Measurements from ENCODE around the gene PLEKHG3.
A peak's percentile ranks its signal among the peaks of the same experiment; 100 is the strongest.
"Not testable (repeated sequence)": the region's sequence is repeated elsewhere in the genome, so short reads cannot be mapped to it uniquely, and the experiment has no call there.

Gene PLEKHG3

GRCh38 chr14:64688811-64689281, 15.4 kb upstream of the PLEKHG3 start:
- no peak for DNase-seq

GRCh38 chr14:64689289-64689688, 14.9 kb upstream of the PLEKHG3 start:
- no peak for DNase-seq

GRCh38 chr14:64690607-64691006, 13.6 kb upstream of the PLEKHG3 start:
- DNase-seq: not testable (repeated sequence)

- peak; percentile 83 to 86 for DNase-seq
These were observed 12.8 kb upstream of the PLEKHG3 start for GRCh38 chr14:64691376-64691775.

- DNase-seq: peak in 1 of 2 donors; percentile 62
These were observed 11.8 kb upstream of the PLEKHG3 start for GRCh38 chr14:64692189-64692985.

DNA sequence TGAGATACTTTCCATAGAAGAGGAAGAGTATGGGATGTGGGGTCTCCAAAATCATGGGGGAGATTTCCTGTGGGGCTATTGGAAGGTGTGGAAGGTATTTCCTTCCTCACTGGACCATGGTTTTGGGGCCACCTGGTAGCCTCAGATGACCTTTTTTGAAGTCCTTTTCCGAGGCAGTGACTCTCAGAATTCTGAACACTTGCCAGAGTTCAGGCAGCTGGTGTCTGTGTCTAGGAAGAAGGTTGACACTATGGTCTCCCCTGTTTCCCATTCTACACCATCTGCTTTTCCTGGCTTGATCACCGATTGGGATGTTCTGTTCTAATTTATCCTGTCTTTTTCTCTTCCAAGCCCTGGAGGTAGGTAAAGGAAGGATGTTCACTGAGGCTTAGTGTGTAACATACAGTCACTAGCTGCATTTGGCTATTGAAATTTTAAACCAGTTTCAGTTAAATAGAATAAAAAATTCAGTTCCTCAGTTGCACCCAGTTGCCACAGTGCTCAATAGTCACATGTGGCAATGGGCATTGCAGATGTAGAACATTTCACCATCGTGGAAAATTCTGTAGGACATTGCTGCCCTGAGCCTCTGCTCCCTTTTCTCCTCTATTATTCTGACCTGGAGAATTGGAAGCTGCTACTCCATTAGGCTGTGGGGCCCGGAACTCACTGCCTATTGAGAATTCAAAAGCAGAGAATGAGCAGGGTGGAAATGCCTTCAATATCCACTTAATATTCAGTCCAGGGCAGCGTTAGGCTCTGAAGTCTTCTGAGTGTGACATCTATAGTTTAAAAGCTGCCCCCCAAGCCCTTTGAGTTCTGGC, 11.0 kb upstream of the PLEKHG3 start:
- DNase-seq: peak; percentile 83 to 86

- DNase-seq: no peak
These were observed 10.4 kb upstream of the PLEKHG3 start for GRCh38 chr14:64693810-64694165.

- no peak for DNase-seq
These were observed 9.2 kb upstream of the PLEKHG3 start for GRCh38 chr14:64695071-64695470.

DNA sequence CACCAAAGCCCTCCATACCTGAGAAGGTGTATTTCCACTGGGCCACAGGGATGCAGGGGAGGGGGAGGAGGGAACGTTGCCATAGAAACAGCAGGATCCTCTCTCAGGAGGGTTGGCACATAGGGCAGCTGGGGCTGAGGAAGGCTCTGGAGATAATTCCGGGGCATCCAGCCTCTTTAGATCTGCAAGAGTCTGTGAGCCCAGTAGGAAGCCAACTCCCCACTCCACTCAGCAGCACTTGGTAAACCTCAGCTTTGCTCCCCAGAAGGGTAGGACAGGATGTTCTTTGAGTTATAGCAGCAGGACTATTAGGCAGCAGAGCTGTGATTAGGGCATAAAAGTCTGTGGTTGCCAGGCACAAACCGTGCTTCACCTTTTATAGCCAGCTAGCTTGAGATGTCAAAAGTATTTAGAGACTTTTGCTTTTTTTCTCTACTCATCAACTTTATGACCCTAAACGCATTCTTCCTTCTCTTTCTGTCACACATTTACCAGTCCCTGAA, 7.8 kb upstream of the PLEKHG3 start:
- DNase-seq: no peak

DNA sequence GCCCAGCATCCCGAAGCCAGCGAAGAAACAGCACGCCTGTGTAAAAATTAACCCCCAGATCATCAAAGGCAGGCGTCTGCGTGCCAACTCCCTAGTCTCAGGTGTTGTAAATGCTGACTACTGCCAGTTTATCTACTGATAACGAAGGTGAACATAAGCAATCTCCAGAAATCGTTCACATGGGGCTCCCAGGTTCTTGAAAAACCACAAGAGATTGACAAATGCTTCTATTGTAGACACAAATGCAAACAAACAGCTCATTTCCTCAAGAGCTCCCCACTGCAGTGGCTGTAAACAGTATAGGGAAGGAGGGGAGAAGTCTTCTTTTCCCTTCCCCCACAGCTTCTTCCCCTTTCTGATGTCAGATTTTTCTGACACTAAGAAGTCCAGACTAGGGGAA, 5.3 kb upstream of the PLEKHG3 start:
- peak; percentile 85 to 90 for DNase-seq

DNA sequence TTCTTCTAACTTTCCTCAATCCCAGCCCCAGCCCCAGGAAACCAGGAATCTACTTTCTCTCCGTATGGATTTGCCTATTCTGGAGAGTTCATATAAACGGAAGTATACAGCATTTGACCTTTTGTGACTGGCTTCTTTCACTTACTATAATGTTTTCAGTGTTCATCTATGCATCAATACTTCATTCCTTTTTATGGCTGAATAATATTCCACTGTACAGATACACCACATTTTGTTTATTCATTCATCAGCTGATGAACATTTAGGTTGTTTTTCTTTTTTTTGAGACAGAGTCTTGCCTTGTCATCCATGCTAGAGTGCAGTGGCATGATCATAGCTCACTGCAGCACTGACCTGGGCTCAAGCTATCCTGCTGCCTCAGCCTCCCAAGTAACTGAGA, 3.9 kb upstream of the PLEKHG3 start:
- no peak for DNase-seq

DNA sequence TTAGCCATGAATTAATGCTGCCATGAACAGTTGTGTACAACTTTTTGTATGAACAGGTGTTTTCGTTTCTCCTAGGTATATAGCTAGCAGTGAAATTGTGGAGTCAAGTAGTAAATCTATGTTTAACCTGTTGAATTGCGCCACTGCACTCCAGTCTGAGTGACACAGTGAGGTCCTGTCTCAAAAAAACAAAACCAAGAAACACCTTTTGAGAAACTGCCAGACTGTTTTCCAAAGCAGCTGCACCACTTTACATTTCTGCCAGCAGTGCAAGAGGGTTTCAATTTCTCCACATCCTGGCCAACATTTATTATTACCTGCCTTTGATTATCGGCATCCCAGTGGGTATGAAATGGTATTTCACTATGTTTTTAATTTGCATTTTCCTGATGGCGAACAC, 3.3 kb upstream of the PLEKHG3 start:
- no peak for DNase-seq

DNA sequence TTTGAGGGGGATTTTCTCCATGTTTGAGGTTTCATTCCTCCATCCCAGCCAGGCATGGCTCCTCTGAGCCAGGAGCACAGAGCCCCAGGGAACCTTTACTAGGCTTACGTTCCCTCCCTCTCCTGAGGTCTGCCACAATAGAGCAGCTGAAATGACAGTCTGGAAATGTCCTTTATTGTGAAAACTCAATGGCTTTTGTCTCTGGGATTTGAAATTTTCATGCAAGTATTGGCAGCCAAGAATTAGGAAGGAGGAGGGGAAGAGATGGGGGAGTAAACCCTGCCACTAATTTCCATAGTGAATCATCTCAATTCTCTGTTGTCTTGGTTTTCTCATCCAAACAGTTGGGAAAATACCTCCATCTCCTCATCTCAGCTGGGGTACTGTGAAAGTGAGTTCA, 2.6 kb upstream of the PLEKHG3 start:
- peak in 1 of 2 donors; percentile 38 for DNase-seq

GRCh38 chr14:64702493-64703394, 1.5 kb upstream of the PLEKHG3 start:
- no peak for DNase-seq

- DNase-seq: peak; percentile 45 to 56
These were observed 655 bp upstream of the PLEKHG3 start for GRCh38 chr14:64703395-64704142.

DNA sequence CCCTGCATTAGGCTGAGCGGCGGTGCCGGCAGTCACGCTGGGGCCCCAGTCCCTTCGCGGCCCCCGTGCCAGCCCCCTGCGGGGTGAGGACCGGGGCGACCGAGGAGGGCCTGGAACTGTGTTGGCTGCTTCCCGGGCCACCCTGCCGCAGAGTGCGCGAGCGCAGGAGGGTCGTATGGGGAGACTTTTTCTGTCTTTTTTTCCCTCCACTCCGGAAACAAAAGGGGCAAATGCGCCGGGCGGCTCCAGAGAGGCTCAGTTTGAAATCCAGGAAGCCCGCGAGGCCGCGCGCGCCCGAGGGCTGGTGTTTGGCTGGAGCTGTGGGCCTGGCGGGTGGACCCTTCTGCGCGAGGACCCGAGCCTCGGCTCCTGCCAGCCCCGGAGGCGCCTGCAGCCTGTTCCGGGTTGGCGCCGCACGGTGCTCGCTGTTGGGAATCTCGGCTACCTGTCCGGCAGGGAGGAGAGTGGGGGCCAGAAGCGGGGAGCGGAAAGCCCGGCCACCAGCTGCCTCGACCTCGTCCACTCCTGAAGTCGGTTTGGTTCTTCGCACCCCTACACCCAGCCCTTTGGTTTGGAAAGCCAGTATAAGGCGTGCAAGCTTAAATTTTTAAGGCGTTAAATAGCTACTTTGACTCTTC, 638 bp downstream of the PLEKHG3 start:
- DNase-seq: no peak

DNA sequence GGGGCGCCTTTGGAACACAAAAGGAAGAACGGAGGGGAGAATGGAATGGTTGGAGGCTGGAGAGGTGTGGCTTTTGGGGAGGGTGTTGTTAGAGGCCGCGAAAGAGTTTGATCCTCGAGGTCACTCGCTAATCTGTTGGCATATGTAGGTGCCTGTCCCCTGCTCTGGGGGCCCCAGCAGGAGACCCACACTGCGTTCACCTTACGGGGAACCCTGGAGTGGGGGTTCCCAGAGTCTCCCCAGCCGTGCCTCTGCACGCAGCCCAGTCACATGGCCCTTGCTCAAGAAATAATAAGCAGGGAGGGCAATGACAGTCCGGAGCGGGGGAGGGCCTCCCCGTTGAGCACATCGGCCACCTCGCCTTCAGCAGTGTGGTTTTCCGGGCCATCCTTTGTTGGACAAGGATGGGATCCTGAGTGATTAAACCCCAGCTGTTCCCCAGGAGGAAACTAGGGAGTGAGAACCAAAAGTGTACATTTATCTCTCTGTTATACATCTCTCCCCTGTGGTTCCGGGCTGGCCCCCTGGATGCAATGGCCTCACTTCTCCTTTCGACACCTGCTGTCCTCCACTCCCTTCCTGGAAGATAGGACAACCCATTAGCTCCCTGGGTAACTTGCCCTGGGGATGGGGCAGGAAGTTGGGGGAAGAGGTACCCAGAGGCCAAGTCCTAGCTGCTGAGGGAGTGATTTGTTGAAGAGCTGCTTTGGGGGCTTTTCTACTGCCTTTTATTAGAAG, 1.3 kb downstream of the PLEKHG3 start:
- peak in 1 of 2 donors; percentile 32 for DNase-seq

GRCh38 chr14:64706119-64706592, 1.9 kb downstream of the PLEKHG3 start:
- no peak for DNase-seq

GRCh38 chr14:64706593-64707193, 2.5 kb downstream of the PLEKHG3 start:
- DNase-seq: no peak

DNA sequence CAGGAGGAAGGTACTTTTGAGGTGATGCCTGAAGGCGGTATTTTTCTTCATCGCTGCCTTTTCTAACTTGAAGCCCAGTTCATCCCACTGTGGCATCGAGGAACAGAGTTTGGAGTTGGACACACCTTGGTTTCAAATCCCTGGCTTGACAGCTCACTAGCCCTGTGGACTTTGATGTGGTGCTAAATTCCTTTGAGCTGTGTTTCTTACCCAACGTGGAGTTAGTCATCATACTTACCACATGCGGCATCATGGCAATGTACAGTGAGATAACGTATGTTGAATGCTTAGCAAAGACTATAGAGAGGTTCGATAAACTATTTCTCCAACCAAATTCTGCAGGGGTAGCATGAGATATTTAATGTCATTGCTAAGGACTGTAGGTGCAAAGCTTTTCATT, 3.4 kb downstream of the PLEKHG3 start:
- peak; percentile 35 to 47 for DNase-seq

Data from inflammatory macrophage treated with lipopolysaccharide for 1 hour (primary cell).